HepG2 (cell line): ENCODE measurements around the gene CENPP. TPM values are rescaled to one million over a fixed set of nuclear protein-coding genes. Genes with fewer than 3 reads are reported as not detected.

ENCODE experiments used
- GABPB1 ChIP-seq: IDR thresholded peaks from 2 replicates; pipeline ENCODE4 v1.6.1; 2016; ENCODE audit warnings: mild to moderate bottlenecking, missing genetic modification reagents, moderate library complexity, missing compliant biosample characterization
- HNRNPH1 ChIP-seq: fragments of 200-400 bp; formaldehyde crosslinking; optimal IDR thresholded peaks from 2 replicates; pipeline ENCODE3; 2017; ENCODE audit warnings: mild to moderate bottlenecking, low read depth, low read length
- NFE2 ChIP-seq: sonication (generic); formaldehyde crosslinking; IDR thresholded peaks from 2 replicates; pipeline ENCODE4 v1.4.0; 2020; ENCODE audit warnings: missing genetic modification reagents
- NPAS2 ChIP-seq: sonication (generic); formaldehyde crosslinking; IDR thresholded peaks from 2 replicates; pipeline ENCODE4 v1.8.0; 2022; ENCODE audit warnings: mild to moderate bottlenecking, missing genetic modification reagents, borderline replicate concordance
- ZNF446 ChIP-seq: sonication (generic); formaldehyde crosslinking; IDR thresholded peaks from 2 replicates; pipeline ENCODE4 v1.5.0; 2020; ENCODE audit warnings: mild to moderate bottlenecking, missing genetic modification reagents
- ZNF75D ChIP-seq: sonication (generic); formaldehyde crosslinking; IDR thresholded peaks from 2 replicates; pipeline ENCODE4 v1.8.1; 2023; ENCODE audit warnings: missing genetic modification reagents, mild to moderate bottlenecking, borderline replicate concordance
- ZNF776 ChIP-seq: sonication (generic); formaldehyde crosslinking; IDR thresholded peaks from 2 replicates; pipeline ENCODE4 v1.4.0; 2020; ENCODE audit warnings: mild to moderate bottlenecking, missing genetic modification reagents
- ZNF777 ChIP-seq: sonication (generic); formaldehyde crosslinking; IDR thresholded peaks from 2 replicates; pipeline ENCODE4 v1.4.0; 2020; ENCODE audit warnings: missing genetic modification reagents
- ZNF83 ChIP-seq: sonication (generic); formaldehyde crosslinking; IDR thresholded peaks from 2 replicates; pipeline ENCODE4 v1.4.0; 2020; ENCODE audit warnings: missing genetic modification reagents, mild to moderate bottlenecking, borderline replicate concordance
- polyA plus RNA-seq, 8 experiments: library from polyadenylated mRNA; depleted of rRNA in 3 of 8; stranded (reverse) in 7 of 8; unstranded in 1 of 8; fragments of >200 nt; fragmentation: Illumina TruSeq in 4 of 8; extraction: Trizol in 4 of 8; gene quantifications; 2 replicates each; pipeline versions ENCODE4 v1.2.1 to v1.2.3, GENCODE V29; 2011 to 2016; ENCODE audit warnings: low read depth in 4 of 8, missing spikeins in 1 of 8, mixed read lengths in 1 of 8; ENCODE audit not compliant: insufficient read depth in 1 of 8
- total RNA-seq, 5 experiments: library from RNA; depleted of rRNA; stranded (reverse); fragments of >200 nt; fragmentation: Illumina TruSeq; extraction: Trizol; gene quantifications; 2 replicates each; pipeline ENCODE4 v1.2.3, GENCODE V29; 2016; ENCODE audit warnings: low read depth in 1 of 5
- TF ChIP-seq, protein P1 (sequence below): sonication (generic); formaldehyde crosslinking; IDR thresholded peaks from 2 replicates; pipeline ENCODE4 v1.4.0; 2020; ENCODE audit warnings: missing genetic modification reagents
- TF ChIP-seq, protein P2 (sequence below): sonication (generic); formaldehyde crosslinking; IDR thresholded peaks from 2 replicates; pipeline ENCODE4 v1.4.0; 2020; ENCODE audit warnings: mild to moderate bottlenecking, missing genetic modification reagents
- TF ChIP-seq, protein P3 (sequence below): sonication (generic); formaldehyde crosslinking; IDR thresholded peaks from 2 replicates; pipeline ENCODE4 v1.4.0; 2020; ENCODE audit warnings: missing genetic modification reagents
- TF ChIP-seq, protein P4 (sequence below): sonication (generic); formaldehyde crosslinking; IDR thresholded peaks from 2 replicates; pipeline ENCODE4 v1.9.0; 2022; ENCODE audit warnings: low read depth, missing genetic modification reagents
- TF ChIP-seq, protein P5 (sequence below): sonication (generic); formaldehyde crosslinking; IDR thresholded peaks from 2 replicates; pipeline ENCODE4 v1.8.1; 2023; ENCODE audit warnings: mild to moderate bottlenecking, moderate library complexity, missing genetic modification reagents
- TF ChIP-seq, protein P6 (sequence below): sonication (generic); formaldehyde crosslinking; IDR thresholded peaks from 2 replicates; pipeline ENCODE4 v1.4.0; 2020; ENCODE audit warnings: missing genetic modification reagents
- TF ChIP-seq, protein P7 (sequence below): IDR thresholded peaks from 2 replicates; pipeline ENCODE4 v1.6.1; 2016; ENCODE audit warnings: mild to moderate bottlenecking

Gene CENPP
- total and polyA plus RNA-seq, 2 of the 13 experiments (the other 11 are each of a cell fraction or from before 2014, with no cell fraction given), result 2.0 to 11.4 TPM

DNA sequence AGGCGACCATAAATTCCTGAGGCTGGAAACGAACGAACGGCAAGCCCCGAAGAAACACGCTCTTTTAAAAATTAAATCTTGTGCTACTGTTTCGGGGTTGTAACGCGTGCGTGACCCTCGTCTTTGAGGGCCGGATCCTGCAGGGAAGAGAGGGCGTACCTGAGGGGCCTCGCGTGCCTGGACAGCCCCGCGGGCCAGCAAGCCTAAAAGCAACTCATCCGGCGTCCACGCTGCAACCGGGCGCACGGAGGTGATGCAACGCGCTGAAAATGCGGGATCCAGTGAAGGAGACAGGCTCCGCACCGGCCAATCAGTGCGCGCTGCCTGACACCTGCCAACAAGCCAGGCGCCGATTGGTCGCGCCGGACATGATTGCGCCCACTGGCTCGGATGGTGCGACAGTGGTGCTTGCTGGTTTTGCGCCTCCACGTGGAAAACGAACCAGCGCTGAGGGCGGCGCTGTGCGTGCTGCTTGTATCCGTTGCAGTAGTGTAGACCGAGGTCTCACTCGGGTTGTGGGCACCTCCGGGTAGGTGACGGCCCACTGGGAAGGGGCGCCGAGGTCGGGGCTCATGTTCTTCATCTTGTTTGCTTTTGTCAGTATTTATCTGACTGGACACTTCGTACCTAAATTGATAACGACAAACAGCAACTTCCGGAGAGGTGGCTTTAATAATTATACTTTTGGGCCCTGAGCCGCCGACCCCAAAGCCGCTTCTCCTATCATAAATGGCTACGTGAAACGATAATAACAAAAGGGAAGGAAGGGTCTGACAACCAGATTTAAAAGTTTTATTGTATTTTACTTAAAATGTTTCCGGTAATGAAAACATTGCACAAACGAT lies 32.1 kb upstream of the CENPP start, which contains the start of gene IARS1 (continued):
- TF ChIP-seq NPAS2 (CRISPR knock-in tag) (no peak), GABPB1 (CRISPR knock-in tag) (peak; percentile 91), ZNF83 (CRISPR knock-in tag) (no peak), HNRNPH1 (peak; percentile 83), NFE2 (CRISPR knock-in tag) (no peak), ZNF776 (CRISPR knock-in tag) (peak; percentile 91), ZNF446 (CRISPR knock-in tag) (peak; percentile 82; the same call in 1 of the 2 replicates), ZNF75D (CRISPR knock-in tag) (no peak), ZNF777 (peak; percentile 68)
- TF ChIP-seq, protein P1, sequence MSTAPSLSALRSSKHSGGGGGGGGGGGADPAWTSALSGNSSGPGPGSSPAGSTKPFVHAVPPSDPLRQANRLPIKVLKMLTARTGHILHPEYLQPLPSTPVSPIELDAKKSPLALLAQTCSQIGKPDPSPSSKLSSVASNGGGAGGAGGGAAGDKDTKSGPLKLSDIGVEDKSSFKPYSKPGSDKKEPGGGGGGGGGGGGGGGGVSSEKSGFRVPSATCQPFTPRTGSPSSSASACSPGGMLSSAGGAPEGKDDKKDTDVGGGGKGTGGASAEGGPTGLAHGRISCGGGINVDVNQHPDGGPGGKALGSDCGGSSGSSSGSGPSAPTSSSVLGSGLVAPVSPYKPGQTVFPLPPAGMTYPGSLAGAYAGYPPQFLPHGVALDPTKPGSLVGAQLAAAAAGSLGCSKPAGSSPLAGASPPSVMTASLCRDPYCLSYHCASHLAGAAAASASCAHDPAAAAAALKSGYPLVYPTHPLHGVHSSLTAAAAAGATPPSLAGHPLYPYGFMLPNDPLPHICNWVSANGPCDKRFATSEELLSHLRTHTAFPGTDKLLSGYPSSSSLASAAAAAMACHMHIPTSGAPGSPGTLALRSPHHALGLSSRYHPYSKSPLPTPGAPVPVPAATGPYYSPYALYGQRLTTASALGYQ, result peak; percentile 77
- TF ChIP-seq, protein P2, sequence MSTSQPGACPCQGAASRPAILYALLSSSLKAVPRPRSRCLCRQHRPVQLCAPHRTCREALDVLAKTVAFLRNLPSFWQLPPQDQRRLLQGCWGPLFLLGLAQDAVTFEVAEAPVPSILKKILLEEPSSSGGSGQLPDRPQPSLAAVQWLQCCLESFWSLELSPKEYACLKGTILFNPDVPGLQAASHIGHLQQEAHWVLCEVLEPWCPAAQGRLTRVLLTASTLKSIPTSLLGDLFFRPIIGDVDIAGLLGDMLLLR (CRISPR knock-in tag), result peak; percentile 98
- TF ChIP-seq, protein P3, sequence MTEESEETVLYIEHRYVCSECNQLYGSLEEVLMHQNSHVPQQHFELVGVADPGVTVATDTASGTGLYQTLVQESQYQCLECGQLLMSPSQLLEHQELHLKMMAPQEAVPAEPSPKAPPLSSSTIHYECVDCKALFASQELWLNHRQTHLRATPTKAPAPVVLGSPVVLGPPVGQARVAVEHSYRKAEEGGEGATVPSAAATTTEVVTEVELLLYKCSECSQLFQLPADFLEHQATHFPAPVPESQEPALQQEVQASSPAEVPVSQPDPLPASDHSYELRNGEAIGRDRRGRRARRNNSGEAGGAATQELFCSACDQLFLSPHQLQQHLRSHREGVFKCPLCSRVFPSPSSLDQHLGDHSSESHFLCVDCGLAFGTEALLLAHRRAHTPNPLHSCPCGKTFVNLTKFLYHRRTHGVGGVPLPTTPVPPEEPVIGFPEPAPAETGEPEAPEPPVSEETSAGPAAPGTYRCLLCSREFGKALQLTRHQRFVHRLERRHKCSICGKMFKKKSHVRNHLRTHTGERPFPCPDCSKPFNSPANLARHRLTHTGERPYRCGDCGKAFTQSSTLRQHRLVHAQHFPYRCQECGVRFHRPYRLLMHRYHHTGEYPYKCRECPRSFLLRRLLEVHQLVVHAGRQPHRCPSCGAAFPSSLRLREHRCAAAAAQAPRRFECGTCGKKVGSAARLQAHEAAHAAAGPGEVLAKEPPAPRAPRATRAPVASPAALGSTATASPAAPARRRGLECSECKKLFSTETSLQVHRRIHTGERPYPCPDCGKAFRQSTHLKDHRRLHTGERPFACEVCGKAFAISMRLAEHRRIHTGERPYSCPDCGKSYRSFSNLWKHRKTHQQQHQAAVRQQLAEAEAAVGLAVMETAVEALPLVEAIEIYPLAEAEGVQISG (CRISPR knock-in tag), result peak; percentile 88
- TF ChIP-seq, protein P4, sequence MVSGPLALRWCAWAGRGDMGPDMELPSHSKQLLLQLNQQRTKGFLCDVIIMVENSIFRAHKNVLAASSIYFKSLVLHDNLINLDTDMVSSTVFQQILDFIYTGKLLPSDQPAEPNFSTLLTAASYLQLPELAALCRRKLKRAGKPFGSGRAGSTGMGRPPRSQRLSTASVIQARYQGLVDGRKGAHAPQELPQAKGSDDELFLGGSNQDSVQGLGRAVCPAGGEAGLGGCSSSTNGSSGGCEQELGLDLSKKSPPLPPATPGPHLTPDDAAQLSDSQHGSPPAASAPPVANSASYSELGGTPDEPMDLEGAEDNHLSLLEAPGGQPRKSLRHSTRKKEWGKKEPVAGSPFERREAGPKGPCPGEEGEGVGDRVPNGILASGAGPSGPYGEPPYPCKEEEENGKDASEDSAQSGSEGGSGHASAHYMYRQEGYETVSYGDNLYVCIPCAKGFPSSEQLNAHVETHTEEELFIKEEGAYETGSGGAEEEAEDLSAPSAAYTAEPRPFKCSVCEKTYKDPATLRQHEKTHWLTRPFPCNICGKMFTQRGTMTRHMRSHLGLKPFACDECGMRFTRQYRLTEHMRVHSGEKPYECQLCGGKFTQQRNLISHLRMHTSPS (CRISPR knock-in tag), result 0 out of 2 replicates have a peak, but pooled peaks have one; percentile 35
- TF ChIP-seq, protein P5, sequence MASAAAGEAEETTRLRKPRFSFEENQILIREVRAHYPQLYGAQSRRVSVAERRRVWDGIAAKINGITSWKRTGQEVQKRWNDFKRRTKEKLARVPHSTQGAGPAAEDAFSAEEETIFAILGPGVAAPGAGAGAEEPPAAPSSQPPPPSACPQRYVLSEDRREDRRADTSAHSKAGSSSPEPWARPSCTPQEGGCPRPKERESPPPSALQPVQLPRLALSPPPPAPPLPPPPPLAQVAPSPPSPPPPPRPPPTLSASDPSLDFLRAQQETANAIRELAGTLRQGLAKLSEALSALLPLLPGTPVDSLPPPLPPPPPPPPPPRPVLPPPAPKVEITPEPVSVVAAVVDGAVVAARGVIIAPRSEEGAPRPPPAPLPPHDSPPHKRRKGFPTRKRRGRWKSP (CRISPR knock-in tag), result peak; percentile 100
- TF ChIP-seq, protein P6, sequence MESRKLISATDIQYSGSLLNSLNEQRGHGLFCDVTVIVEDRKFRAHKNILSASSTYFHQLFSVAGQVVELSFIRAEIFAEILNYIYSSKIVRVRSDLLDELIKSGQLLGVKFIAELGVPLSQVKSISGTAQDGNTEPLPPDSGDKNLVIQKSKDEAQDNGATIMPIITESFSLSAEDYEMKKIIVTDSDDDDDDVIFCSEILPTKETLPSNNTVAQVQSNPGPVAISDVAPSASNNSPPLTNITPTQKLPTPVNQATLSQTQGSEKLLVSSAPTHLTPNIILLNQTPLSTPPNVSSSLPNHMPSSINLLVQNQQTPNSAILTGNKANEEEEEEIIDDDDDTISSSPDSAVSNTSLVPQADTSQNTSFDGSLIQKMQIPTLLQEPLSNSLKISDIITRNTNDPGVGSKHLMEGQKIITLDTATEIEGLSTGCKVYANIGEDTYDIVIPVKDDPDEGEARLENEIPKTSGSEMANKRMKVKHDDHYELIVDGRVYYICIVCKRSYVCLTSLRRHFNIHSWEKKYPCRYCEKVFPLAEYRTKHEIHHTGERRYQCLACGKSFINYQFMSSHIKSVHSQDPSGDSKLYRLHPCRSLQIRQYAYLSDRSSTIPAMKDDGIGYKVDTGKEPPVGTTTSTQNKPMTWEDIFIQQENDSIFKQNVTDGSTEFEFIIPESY, result peak; percentile 52
- TF ChIP-seq, protein P7, sequence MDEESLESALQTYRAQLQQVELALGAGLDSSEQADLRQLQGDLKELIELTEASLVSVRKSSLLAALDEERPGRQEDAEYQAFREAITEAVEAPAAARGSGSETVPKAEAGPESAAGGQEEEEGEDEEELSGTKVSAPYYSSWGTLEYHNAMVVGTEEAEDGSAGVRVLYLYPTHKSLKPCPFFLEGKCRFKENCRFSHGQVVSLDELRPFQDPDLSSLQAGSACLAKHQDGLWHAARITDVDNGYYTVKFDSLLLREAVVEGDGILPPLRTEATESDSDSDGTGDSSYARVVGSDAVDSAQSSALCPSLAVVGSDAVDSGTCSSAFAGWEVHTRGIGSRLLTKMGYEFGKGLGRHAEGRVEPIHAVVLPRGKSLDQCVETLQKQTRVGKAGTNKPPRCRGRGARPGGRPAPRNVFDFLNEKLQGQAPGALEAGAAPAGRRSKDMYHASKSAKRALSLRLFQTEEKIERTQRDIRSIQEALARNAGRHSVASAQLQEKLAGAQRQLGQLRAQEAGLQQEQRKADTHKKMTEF (CRISPR knock-in tag), result peak; percentile 88
